ENCODE measurements around the gene IFI35.
A peak's percentile ranks its signal among the peaks of the same experiment; 100 is the strongest.

Gene IFI35

GRCh38 chr17:43006639-43007551 is at the start of gene IFI35:
TSS of gene IFI35 (plus strand) at chr17:43006784. CDS start at chr17:43006948, 164 bp downstream.
- TF ChIP-seq CTCF (IDR thresholded peaks at IDR 0.05): peak; percentile 9 to 33
- DNase-seq: peak; percentile 85 to 92
- Histone ChIP-seq H3K9me3 (no peaks in the 10 kb centered on the region), H3K4me1 (peaks cover 0 to 16% (median 8%) of the 10 kb centered on the region in 4 donors), H3K36me3 (peaks cover 9 to 32% (median 12%) of the 10 kb centered on the region in 3 donors), H3K4me3 (peak within 1 kb of the TSS; percentile 61 to 69), H3K27me3 (no peaks in the 10 kb centered on the region), H3K27ac (peak within 1 kb of the TSS; percentile 79 to 85)
- intact Hi-C loops (cut with DNase I; ENCODE audit: low total_unique reads): no loop called here

GRCh38 chr17:42964161-42964932 is 42.2 kb upstream of the IFI35 start, which contains the start of gene AARSD1:
TSS of gene AARSD1 (minus strand) at chr17:42964454. CDS start at chr17:42964440, 14 bp downstream.
- Histone ChIP-seq H3K4me3 (peak within 1 kb of the TSS; percentile 61 to 65), H3K4me1 (peaks cover 0 to 16% (median 6%) of the 10 kb centered on the region in 4 donors), H3K27me3 (no peaks in the 10 kb centered on the region), H3K27ac (peak within 1 kb of the TSS; percentile 80 to 84), H3K36me3 (peaks cover 19 to 29% (median 25%) of the 10 kb centered on the region in 3 donors), H3K9me3 (no peaks in the 10 kb centered on the region)
- intact Hi-C loops (cut with DNase I; ENCODE audit: low total_unique reads): no loop called here
- no peak for TF ChIP-seq CTCF (IDR thresholded peaks at IDR 0.05)
- DNase-seq: peak; percentile 87 to 94

GRCh38 chr17:42967925-42968324 is 38.7 kb upstream of the IFI35 start:
- Histone ChIP-seq H3K27me3 (no peaks in the 10 kb centered on the region), H3K9me3 (no peaks in the 10 kb centered on the region), H3K4me3 (no peak overlapping the region), H3K36me3 (no peaks in the 10 kb centered on the region), H3K27ac (no peak overlapping the region), H3K4me1 (peaks cover 0 to 11% (median 6%) of the 10 kb centered on the region in 4 donors)
- intact Hi-C loops (cut with DNase I; ENCODE audit: low total_unique reads): no loop called here
- DNase-seq: no peak
- TF ChIP-seq CTCF (IDR thresholded peaks at IDR 0.05): no peak

GRCh38 chr17:42969001-42969581 is 37.5 kb upstream of the IFI35 start:
- intact Hi-C loops (cut with DNase I; ENCODE audit: low total_unique reads): no loop called here
- peaks cover 0 to 3% (median 0%) of the 10 kb centered on the region in 4 donors for H3K4me1 ChIP-seq

More at GRCh38 chr17:42969001-42969581, 37.5 kb upstream of the IFI35 start:
- H3K27me3 ChIP-seq: no peaks in the 10 kb centered on the region
- no peak overlapping the region for H3K27ac ChIP-seq
- H3K9me3 ChIP-seq: no peaks in the 10 kb centered on the region
- no peak overlapping the region for H3K4me3 ChIP-seq
- TF ChIP-seq CTCF (IDR thresholded peaks at IDR 0.05): no peak
- DNase-seq: no peak
- H3K36me3 ChIP-seq: no peaks in the 10 kb centered on the region

Measured in tibial artery (tissue), 4 donors.